Mammary microvascular endothelial cell (primary cell): ENCODE data around the gene COL6A1. TPM values are rescaled to one million over a fixed set of nuclear protein-coding genes. Genes with fewer than 3 reads are reported as not detected.

Experiments used
- total RNA-seq: library from RNA; depleted of rRNA; stranded (reverse); fragments of >200 nt; gene quantifications from 2 replicates; pipeline ENCODE4 v1.2.3, GENCODE V29; 2015

Gene COL6A1
- 29.8 and 35.8 TPM in 2 replicates for total RNA-seq

GRCh38 chr21:45981151-45982091 lies at the start of gene COL6A1:
COL6A1 (plus strand) TSS chr21:45981770; CDS start chr21:45981851, 81 bp downstream.

Other genes starting within 250 kb of the COL6A1 start
- gene COL6A2, start 116.3 kb downstream of the COL6A1 start, total RNA-seq, result 2.7 and 2.8 TPM in 2 replicates
- not detected in 2 replicates for gene FTCD, start 173.8 kb downstream of the COL6A1 start, total RNA-seq
- 12.0 and 14.5 TPM in 2 replicates for gene SPATC1L, start 202.7 kb downstream of the COL6A1 start, total RNA-seq
- 113 and 122 TPM in 2 replicates for gene LSS, start 247.0 kb downstream of the COL6A1 start, total RNA-seq